ENCODE data around the gene CDK5.

DNA sequence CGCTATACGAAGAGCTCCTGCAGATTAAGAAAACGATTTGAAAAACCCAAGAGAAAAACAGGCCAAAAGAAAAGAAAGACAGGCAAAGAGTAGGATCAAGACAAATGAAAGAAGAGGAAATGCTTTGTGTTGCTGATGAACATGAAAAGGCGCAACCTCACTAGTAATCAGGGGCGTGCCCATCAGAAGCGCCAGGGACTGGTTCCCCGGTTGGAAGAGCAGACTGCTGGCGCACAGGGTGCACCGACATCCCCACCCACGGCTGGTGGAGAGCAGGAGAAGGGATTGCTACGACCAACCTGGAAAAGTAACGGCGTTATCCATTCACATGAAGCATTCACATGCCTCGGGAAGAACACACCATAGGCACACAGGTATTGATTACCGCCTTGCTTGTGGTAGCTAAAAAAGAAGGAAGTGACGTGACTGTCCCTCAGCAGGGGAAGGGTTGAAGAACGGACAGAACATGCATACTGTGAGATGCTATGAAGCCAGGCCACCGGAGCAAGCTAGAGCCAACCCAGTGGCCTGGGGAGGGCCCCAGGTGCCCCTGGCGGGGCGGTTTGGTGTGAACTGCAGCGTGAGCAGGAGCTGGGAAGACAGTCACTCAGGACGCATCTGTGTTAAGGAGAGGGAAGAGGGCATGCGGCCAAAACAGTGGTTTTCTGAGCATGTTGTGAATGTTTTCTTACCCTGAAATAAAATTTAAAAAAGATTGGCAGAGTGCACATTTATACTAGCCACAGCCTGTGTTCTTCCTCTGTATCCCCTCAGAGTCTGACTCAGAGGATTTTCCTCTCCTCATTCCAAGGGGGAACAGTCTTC, 46.9 kb upstream of the CDK5 start:
- TF ChIP-seq, protein P1, sequence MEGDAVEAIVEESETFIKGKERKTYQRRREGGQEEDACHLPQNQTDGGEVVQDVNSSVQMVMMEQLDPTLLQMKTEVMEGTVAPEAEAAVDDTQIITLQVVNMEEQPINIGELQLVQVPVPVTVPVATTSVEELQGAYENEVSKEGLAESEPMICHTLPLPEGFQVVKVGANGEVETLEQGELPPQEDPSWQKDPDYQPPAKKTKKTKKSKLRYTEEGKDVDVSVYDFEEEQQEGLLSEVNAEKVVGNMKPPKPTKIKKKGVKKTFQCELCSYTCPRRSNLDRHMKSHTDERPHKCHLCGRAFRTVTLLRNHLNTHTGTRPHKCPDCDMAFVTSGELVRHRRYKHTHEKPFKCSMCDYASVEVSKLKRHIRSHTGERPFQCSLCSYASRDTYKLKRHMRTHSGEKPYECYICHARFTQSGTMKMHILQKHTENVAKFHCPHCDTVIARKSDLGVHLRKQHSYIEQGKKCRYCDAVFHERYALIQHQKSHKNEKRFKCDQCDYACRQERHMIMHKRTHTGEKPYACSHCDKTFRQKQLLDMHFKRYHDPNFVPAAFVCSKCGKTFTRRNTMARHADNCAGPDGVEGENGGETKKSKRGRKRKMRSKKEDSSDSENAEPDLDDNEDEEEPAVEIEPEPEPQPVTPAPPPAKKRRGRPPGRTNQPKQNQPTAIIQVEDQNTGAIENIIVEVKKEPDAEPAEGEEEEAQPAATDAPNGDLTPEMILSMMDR (IDR thresholded peaks at IDR 0.05; ENCODE audit: insufficient read depth, low read length) = no peak
- TF ChIP-seq POLR2AphosphoS5 (IDR thresholded peaks at IDR 0.05; ENCODE audit: low read depth) = no peak
- TF ChIP-seq, protein P2, sequence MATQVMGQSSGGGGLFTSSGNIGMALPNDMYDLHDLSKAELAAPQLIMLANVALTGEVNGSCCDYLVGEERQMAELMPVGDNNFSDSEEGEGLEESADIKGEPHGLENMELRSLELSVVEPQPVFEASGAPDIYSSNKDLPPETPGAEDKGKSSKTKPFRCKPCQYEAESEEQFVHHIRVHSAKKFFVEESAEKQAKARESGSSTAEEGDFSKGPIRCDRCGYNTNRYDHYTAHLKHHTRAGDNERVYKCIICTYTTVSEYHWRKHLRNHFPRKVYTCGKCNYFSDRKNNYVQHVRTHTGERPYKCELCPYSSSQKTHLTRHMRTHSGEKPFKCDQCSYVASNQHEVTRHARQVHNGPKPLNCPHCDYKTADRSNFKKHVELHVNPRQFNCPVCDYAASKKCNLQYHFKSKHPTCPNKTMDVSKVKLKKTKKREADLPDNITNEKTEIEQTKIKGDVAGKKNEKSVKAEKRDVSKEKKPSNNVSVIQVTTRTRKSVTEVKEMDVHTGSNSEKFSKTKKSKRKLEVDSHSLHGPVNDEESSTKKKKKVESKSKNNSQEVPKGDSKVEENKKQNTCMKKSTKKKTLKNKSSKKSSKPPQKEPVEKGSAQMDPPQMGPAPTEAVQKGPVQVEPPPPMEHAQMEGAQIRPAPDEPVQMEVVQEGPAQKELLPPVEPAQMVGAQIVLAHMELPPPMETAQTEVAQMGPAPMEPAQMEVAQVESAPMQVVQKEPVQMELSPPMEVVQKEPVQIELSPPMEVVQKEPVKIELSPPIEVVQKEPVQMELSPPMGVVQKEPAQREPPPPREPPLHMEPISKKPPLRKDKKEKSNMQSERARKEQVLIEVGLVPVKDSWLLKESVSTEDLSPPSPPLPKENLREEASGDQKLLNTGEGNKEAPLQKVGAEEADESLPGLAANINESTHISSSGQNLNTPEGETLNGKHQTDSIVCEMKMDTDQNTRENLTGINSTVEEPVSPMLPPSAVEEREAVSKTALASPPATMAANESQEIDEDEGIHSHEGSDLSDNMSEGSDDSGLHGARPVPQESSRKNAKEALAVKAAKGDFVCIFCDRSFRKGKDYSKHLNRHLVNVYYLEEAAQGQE (IDR thresholded peaks at IDR 0.05; ENCODE audit: insufficient replicate concordance, low read depth) = no peak

All from HL-60 (cell line).